GM18907 (cell line): ENCODE results near the gene OR1J1.

Source experiments
- ATAC-seq: cut with Tn5 transposase; IDR thresholded peaks from one replicate; pipeline ENCODE4 v1.9.1; 2021; ENCODE audit warnings: mild to moderate bottlenecking, moderate library complexity; ENCODE audit not compliant: unreplicated experiment

The OR1J1 gene

GRCh38 chr9:122446819-122447484, 30.8 kb downstream of the OR1J1 start:
- ATAC-seq: no peak

- ATAC-seq: no peak
Observed at GRCh38 chr9:122445155-122445749, 32.5 kb downstream of the OR1J1 start.

GRCh38 chr9:122444041-122444733, 33.5 kb downstream of the OR1J1 start:
- no peak for ATAC-seq

- no peak for ATAC-seq
Observed at GRCh38 chr9:122442568-122442967, 35.2 kb downstream of the OR1J1 start.
